Left lung (tissue), 10 donors: ENCODE measurements around the gene AGBL1. TPM values are rescaled to one million over a fixed set of nuclear protein-coding genes. Genes with fewer than 3 reads are reported as not detected.

Experiments used
- ATAC-seq: fragments of 200-7000 bp; cut with Tn5 transposase; one replicate; pipeline ENCODE4 v1.9.1; 2020; ENCODE audit warnings: moderate library complexity
- DNase-seq, 4 donors: peaks; one replicate each; pipeline ENCODE4 v3.0.0-alpha.2; 2013 to 2020
- H3K27ac ChIP-seq, 2 donors: fragments of 200-600 bp; sonication (generic) in 1 of 2; one replicate each; pipeline versions ENCODE4 v1.5.0 to v1.8.0; 2020 to 2021
- H3K27me3 ChIP-seq, 2 donors: fragments of 200-600 bp; sonication (generic) in 1 of 2; one replicate each; pipeline versions ENCODE4 v1.5.0 to v1.8.0; 2020 to 2021
- H3K36me3 ChIP-seq, 2 donors: fragments of 200-600 bp; sonication (generic) in 1 of 2; one replicate each; pipeline versions ENCODE4 v1.5.0 to v1.8.0; 2020 to 2021
- H3K4me1 ChIP-seq, 2 donors: fragments of 200-600 bp; one replicate each; pipeline ENCODE4 v1.8.0; 2021
- H3K4me3 ChIP-seq, 2 donors: fragments of 200-600 bp; sonication (generic) in 1 of 2; one replicate each; pipeline versions ENCODE4 v1.5.0 to v1.8.0; 2020 to 2021; ENCODE audit warnings: mild to moderate bottlenecking in 1 of 2
- H3K9me3 ChIP-seq, 2 donors: fragments of 200-600 bp; sonication (generic) in 1 of 2; one replicate each; pipeline versions ENCODE4 v1.5.0 to v1.8.0; 2020 to 2021
- CTCF ChIP-seq, 2 donors: fragments of 200-600 bp; sonication (generic) in 1 of 2; IDR thresholded peaks; one replicate each; pipeline versions ENCODE4 v1.5.0 to v1.8.0; 2021; ENCODE audit warnings: antibody characterized with exemption in 2 of 2
- intact Hi-C, 2 donors: fragments of 100-400 bp; cut with DNase I; formaldehyde crosslinking; loops; one replicate each; pipeline versions ENCODE4 v1.11.2 to v1.14.2; 2022
- polyA plus RNA-seq, 6 donors: library from polyadenylated mRNA; unstranded; fragments of 120-200 nt; gene quantifications; one replicate each; pipeline ENCODE4 v1.2.1, GENCODE V29; 2013; ENCODE audit not compliant: insufficient read length in 6 of 6
- total RNA-seq, 2 donors: library from RNA; stranded (reverse); fragmentation: NEBNext Ultra II Directional; extraction: Animal tissue kit (Norgen Biotek cat#: 25700); gene quantifications; one replicate each; pipeline ENCODE4 v1.2.1, GENCODE V29; 2021
- donor health status: DM: no; HTN: yes; CAD: no.
- donor health status: DM: no; HTN: no; CAD: no.

Gene AGBL1
- total and polyA plus RNA-seq, 8 donors = 0.01 to 3.3 (median 0.11) TPM; not detected in 1

GRCh38 chr15:86917361-86917671, 837.6 kb downstream of the AGBL1 start:
- no peak for DNase-seq
- H3K27ac ChIP-seq = no peak overlapping the region
- H3K4me3 ChIP-seq = no peak overlapping the region
- H3K36me3 ChIP-seq = no peaks in the 10 kb centered on the region
- no peak for ATAC-seq
- no peaks in the 10 kb centered on the region for H3K9me3 ChIP-seq
- no peaks in the 10 kb centered on the region for H3K4me1 ChIP-seq
- intact Hi-C loops = no loop called here
- H3K27me3 ChIP-seq = no peaks in the 10 kb centered on the region
- no peak for TF ChIP-seq CTCF (IDR thresholded peaks at IDR 0.05)

GRCh38 chr15:86919581-86919980, 839.9 kb downstream of the AGBL1 start:
- Histone ChIP-seq H3K27ac (no peak overlapping the region), H3K4me3 (no peak overlapping the region)

GRCh38 chr15:86929461-86929860, 849.8 kb downstream of the AGBL1 start:
- H3K4me3 ChIP-seq = no peak overlapping the region
- no peaks in the 10 kb centered on the region for H3K9me3 ChIP-seq
- no peak for DNase-seq
- intact Hi-C loops = no loop called here
- no peak overlapping the region for H3K27ac ChIP-seq
- no peak for TF ChIP-seq CTCF (IDR thresholded peaks at IDR 0.05)
- no peak for ATAC-seq
- no peaks in the 10 kb centered on the region for H3K4me1 ChIP-seq
- H3K36me3 ChIP-seq = no peaks in the 10 kb centered on the region
- no peaks in the 10 kb centered on the region for H3K27me3 ChIP-seq

More at GRCh38 chr15:86919581-86919980, 839.9 kb downstream of the AGBL1 start:
- Histone ChIP-seq H3K4me1 (no peaks in the 10 kb centered on the region), H3K9me3 (no peaks in the 10 kb centered on the region), H3K27me3 (no peaks in the 10 kb centered on the region), H3K36me3 (no peaks in the 10 kb centered on the region)
- DNase-seq (peak in 2 of 4 donors; percentile 24 to 27), ATAC-seq (no peak)
- intact Hi-C loops = no loop called here
- TF ChIP-seq CTCF (IDR thresholded peaks at IDR 0.05) = no peak

GRCh38 chr15:86932456-86932855, 852.8 kb downstream of the AGBL1 start:
- intact Hi-C loops = no loop called here
- Histone ChIP-seq H3K4me1 (no peaks in the 10 kb centered on the region), H3K9me3 (peaks cover 0 to 5% of the 10 kb centered on the region in 2 donors), H3K4me3 (no peak overlapping the region), H3K36me3 (no peaks in the 10 kb centered on the region), H3K27me3 (no peaks in the 10 kb centered on the region), H3K27ac (no peak overlapping the region)
- no peak for ATAC-seq
- no peak for TF ChIP-seq CTCF (IDR thresholded peaks at IDR 0.05)
- no peak for DNase-seq

GRCh38 chr15:86935841-86936240, 856.2 kb downstream of the AGBL1 start:
- ATAC-seq = no peak
- no peaks in the 10 kb centered on the region for H3K36me3 ChIP-seq
- TF ChIP-seq CTCF (IDR thresholded peaks at IDR 0.05) = no peak

More at GRCh38 chr15:86935841-86936240, 856.2 kb downstream of the AGBL1 start:
- no peaks in the 10 kb centered on the region for H3K4me1 ChIP-seq
- no peaks in the 10 kb centered on the region for H3K27me3 ChIP-seq
- peaks cover 0 to 5% of the 10 kb centered on the region in 2 donors for H3K9me3 ChIP-seq
- DNase-seq = no peak
- intact Hi-C loops = no loop called here
- H3K4me3 ChIP-seq = no peak overlapping the region
- no peak overlapping the region for H3K27ac ChIP-seq
